ENCODE results near the gene GAB4. TPM values are rescaled to one million over a fixed set of nuclear protein-coding genes. Genes with fewer than 3 reads are reported as not detected.
"Not testable (repeated sequence)": the region's sequence is repeated elsewhere in the genome, so short reads cannot be mapped to it uniquely, and the experiment has no call there.

The GAB4 gene
- total and polyA plus RNA-seq, 2 experiments from 2014 or later, result not detected

GRCh38 chr22:16917144-16918003, 90.6 kb downstream of the GAB4 start:
- no peak overlapping the region for H3K4me2 ChIP-seq
- H3K27me3 ChIP-seq, result peaks cover 3% of the 10 kb centered on the region
- no peaks in the 10 kb centered on the region for H3K9me2 ChIP-seq (replicated peaks; ENCODE audit: insufficient read depth)
- TF ChIP-seq EZH2 (IDR thresholded peaks at IDR 0.05; ENCODE audit: borderline replicate concordance) (no peak), EZH2phosphoT487 (IDR thresholded peaks at IDR 0.05; ENCODE audit: low read depth, severe bottlenecking, unreplicated experiment) (no peak), CTCF (IDR thresholded peaks at IDR 0.05; ENCODE audit: poor library complexity) (peak; percentile 63)
- no peak overlapping the region for H2AFZ ChIP-seq
- no peak overlapping the region for H3K4me3 ChIP-seq
- H3K9me3 ChIP-seq (ENCODE audit: low read depth), result no peaks in the 10 kb centered on the region
- no peak overlapping the region for H3K27ac ChIP-seq
- WGBS (ENCODE audit: low lambda C conversion rate, missing lambda C conversion rate), result 31% methylated on average over 16 of the region's 16 CpGs
- DNase-seq (ENCODE audit: low spot score), result peak; percentile 77
- no peaks in the 10 kb centered on the region for H3K4me1 ChIP-seq (ENCODE audit: insufficient read depth)
- no peaks in the 10 kb centered on the region for H3K36me3 ChIP-seq (replicated peaks; ENCODE audit: insufficient read depth, low read depth)
- no peaks in the 10 kb centered on the region for H3K79me2 ChIP-seq
- no peaks in the 10 kb centered on the region for H4K20me1 ChIP-seq (ENCODE audit: insufficient read depth, poor library complexity, severe bottlenecking)

GRCh38 chr22:16915701-16916100, 92.3 kb downstream of the GAB4 start:
- TF ChIP-seq EZH2phosphoT487 (IDR thresholded peaks at IDR 0.05; ENCODE audit: low read depth, severe bottlenecking, unreplicated experiment) (no peak), CTCF (IDR thresholded peaks at IDR 0.05; ENCODE audit: poor library complexity) (no peak), EZH2 (IDR thresholded peaks at IDR 0.05; ENCODE audit: borderline replicate concordance) (no peak)
- Histone ChIP-seq H2AFZ (no peak overlapping the region), H3K4me3 (no peak overlapping the region), H3K9me2 (replicated peaks; ENCODE audit: insufficient read depth) (no peaks in the 10 kb centered on the region), H3K9me3 (ENCODE audit: low read depth) (no peaks in the 10 kb centered on the region), H3K27ac (no peak overlapping the region), H3K79me2 (no peaks in the 10 kb centered on the region), H3K4me1 (ENCODE audit: insufficient read depth) (no peaks in the 10 kb centered on the region), H3K27me3 (peaks cover 3% of the 10 kb centered on the region), H3K36me3 (replicated peaks; ENCODE audit: insufficient read depth, low read depth) (no peaks in the 10 kb centered on the region), H3K4me2 (no peak overlapping the region), H4K20me1 (ENCODE audit: insufficient read depth, poor library complexity, severe bottlenecking) (no peaks in the 10 kb centered on the region)
- no peak for DNase-seq (ENCODE audit: low spot score)
- WGBS (ENCODE audit: low lambda C conversion rate, missing lambda C conversion rate), result 68% methylated on average over 2 of the region's 2 CpGs

GRCh38 chr22:16914911-16915310, 93.1 kb downstream of the GAB4 start:
- not testable (repeated sequence) for H3K27me3 ChIP-seq; H3K9me2 ChIP-seq (replicated peaks; ENCODE audit: insufficient read depth); H3K9me3 ChIP-seq (ENCODE audit: low read depth); H3K36me3 ChIP-seq (replicated peaks; ENCODE audit: insufficient read depth, low read depth); H2AFZ ChIP-seq; H3K79me2 ChIP-seq; H3K27ac ChIP-seq; DNase-seq (ENCODE audit: low spot score); H3K4me1 ChIP-seq (ENCODE audit: insufficient read depth); H3K4me2 ChIP-seq; H3K4me3 ChIP-seq; H4K20me1 ChIP-seq (ENCODE audit: insufficient read depth, poor library complexity, severe bottlenecking)
- WGBS (ENCODE audit: low lambda C conversion rate, missing lambda C conversion rate), result 79% methylated on average over 1 of the region's 1 CpG

- no peak overlapping the region for H3K4me3 ChIP-seq
- no peaks in the 10 kb centered on the region for H3K9me3 ChIP-seq (ENCODE audit: low read depth)
- H2AFZ ChIP-seq, result no peak overlapping the region
- no peaks in the 10 kb centered on the region for H3K9me2 ChIP-seq (replicated peaks; ENCODE audit: insufficient read depth)
- H3K27me3 ChIP-seq, result peaks cover 3% of the 10 kb centered on the region
- TF ChIP-seq EZH2phosphoT487 (IDR thresholded peaks at IDR 0.05; ENCODE audit: low read depth, severe bottlenecking, unreplicated experiment) (no peak), EZH2 (IDR thresholded peaks at IDR 0.05; ENCODE audit: borderline replicate concordance) (no peak), CTCF (IDR thresholded peaks at IDR 0.05; ENCODE audit: poor library complexity) (no peak)
- no peak overlapping the region for H3K27ac ChIP-seq
- WGBS (ENCODE audit: low lambda C conversion rate, missing lambda C conversion rate), result 49% methylated on average over 5 of the region's 5 CpGs
- no peak for DNase-seq (ENCODE audit: low spot score)
- no peaks in the 10 kb centered on the region for H3K36me3 ChIP-seq (replicated peaks; ENCODE audit: insufficient read depth, low read depth)
- H3K4me2 ChIP-seq, result no peak overlapping the region
- H3K79me2 ChIP-seq, result no peaks in the 10 kb centered on the region
- H4K20me1 ChIP-seq (ENCODE audit: insufficient read depth, poor library complexity, severe bottlenecking), result no peaks in the 10 kb centered on the region
- no peaks in the 10 kb centered on the region for H3K4me1 ChIP-seq (ENCODE audit: insufficient read depth)
Measured at GRCh38 chr22:16914006-16914405, 94.0 kb downstream of the GAB4 start.

Data from hepatocyte (in vitro differentiated cells).